HG03064 (cell line): ENCODE results near the gene OBSCN.

ENCODE experiments used
- ATAC-seq: cut with Tn5 transposase; IDR thresholded peaks from one replicate; pipeline ENCODE4 v1.9.1; 2021; ENCODE audit warnings: low read depth; ENCODE audit not compliant: unreplicated experiment

OBSCN gene

GRCh38 chr1:228364068-228364705, 156.3 kb downstream of the OBSCN start:
- ATAC-seq, result no peak

GRCh38 chr1:228364706-228365213, 156.9 kb downstream of the OBSCN start:
- no peak for ATAC-seq

- no peak for ATAC-seq
These were observed 157.6 kb downstream of the OBSCN start for GRCh38 chr1:228365271-228366061.

GRCh38 chr1:228366062-228366865, 158.4 kb downstream of the OBSCN start:
- no peak for ATAC-seq

GRCh38 chr1:228366866-228367741, 159.3 kb downstream of the OBSCN start:
- no peak for ATAC-seq

- no peak for ATAC-seq
These were observed 160.3 kb downstream of the OBSCN start for GRCh38 chr1:228367798-228368791.

GRCh38 chr1:228368801-228369607, 161.2 kb downstream of the OBSCN start:
- ATAC-seq, result no peak

- ATAC-seq, result no peak
These were observed 162.0 kb downstream of the OBSCN start for GRCh38 chr1:228369608-228370438.

- no peak for ATAC-seq
These were observed 162.6 kb downstream of the OBSCN start for GRCh38 chr1:228370439-228370940.

- ATAC-seq, result no peak
These were observed 163.3 kb downstream of the OBSCN start for GRCh38 chr1:228370941-228371740.

- no peak for ATAC-seq
These were observed 163.9 kb downstream of the OBSCN start for GRCh38 chr1:228371741-228372182.

GRCh38 chr1:228372183-228373003, 164.5 kb downstream of the OBSCN start:
- ATAC-seq, result no peak

GRCh38 chr1:228373004-228373680, 165.3 kb downstream of the OBSCN start:
- ATAC-seq, result no peak

- no peak for ATAC-seq
These were observed 166.1 kb downstream of the OBSCN start for GRCh38 chr1:228373681-228374571.
